HCEC 1CT (cell line): ENCODE results near the gene CTBP2.

Source experiments
- DNase-seq: peaks from one replicate; pipeline ENCODE4 v3.0.0-alpha.2; 2017

CTBP2 gene

DNA sequence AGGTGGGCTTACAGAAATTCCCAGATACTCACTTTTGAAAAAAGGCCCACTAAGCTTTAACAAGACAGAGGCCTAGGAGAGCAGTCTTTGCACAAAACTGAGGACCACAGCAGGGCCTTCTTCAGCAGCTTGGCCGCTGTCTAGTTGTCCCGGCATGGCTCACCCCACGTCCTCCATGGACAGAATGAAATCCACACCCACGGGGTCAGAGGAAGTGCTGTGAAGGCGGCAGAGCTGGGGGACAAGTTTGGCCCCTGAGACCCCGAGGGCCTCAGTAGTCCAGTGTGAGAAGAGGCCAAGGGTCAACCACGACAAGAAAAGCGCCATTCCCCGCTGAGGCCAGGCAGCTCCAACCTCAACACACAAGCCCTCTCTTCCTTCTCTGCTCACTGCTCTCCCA lies 139.5 kb downstream of the CTBP2 start:
- DNase-seq = no peak

DNA sequence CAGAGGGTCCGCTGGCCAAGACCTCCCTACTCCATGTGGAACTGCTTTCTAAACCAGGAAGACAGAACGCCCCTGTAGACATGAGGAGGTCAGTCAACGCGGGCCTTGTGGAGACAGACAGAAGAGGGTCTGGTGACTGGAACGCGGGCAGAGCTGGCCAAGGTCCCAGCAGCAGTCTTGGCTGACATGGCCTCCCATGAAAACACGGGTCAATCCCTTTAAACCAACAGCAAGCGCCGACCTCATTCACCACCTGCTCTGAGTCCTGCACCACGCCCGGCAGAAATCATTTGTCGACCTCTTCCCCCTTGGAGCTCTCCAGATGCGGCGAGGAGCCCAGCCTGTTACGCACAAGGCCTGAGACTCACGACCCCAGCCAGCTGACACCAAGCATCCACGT lies 140.0 kb downstream of the CTBP2 start:
- DNase-seq = no peak

DNA sequence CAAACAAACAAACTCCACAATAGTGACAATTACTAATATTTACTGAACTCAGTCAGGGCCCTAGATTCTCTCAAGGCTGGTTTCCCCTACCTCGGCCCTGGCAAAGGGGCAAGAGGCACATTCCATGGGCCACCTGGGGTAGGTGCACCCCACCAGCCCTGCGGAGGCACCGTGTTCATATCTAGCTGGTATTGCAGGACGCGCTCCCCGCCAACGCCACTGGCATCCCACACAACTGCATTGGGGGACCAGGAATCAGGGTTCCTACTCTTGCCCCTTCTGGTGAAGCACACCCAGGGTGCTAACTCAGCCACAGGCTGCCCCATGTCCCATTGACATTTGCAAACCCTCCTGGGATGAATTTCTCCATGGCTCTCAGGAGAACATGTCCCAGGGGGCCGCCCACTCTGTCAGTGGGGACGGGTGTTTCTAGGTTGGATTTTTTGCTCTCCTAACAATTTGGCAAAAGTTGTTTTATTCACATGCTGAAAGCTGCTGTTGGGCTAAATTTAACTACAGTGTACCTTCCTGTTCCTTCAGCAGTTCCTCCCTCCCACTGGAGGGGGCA lies 141.7 kb downstream of the CTBP2 start:
- DNase-seq = no peak

GRCh38 chr10:125017547-125018298 lies 142.6 kb downstream of the CTBP2 start:
- DNase-seq = no peak

DNA sequence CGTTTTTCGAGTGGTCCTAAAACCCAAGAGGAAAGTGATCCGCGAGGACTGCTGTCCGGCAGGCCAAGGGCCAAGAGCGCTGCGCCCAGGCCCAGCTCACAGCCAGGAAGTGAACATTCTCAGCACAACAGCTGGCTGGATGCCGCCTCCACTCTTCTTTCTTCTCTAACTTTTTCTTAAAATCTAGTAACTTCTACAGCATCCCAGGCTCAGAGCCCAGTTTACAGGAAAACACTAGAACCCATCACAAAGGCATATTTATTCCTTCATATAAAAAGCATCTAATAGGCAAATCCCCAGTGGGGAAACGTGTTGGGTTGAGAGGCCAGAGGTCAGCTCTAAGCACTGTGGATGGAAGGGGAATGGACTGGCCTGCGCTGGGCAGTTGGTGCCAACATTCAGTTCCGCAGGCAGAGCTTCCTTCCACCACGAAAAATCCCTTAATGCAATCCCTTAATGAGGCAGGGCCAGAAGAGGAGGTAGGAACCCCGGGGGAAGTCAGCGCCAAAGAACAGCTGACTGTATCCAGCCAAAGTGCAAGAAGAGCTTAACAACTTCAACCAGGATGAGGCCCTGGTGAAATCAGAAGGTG lies 143.7 kb downstream of the CTBP2 start:
- DNase-seq = no peak

DNA sequence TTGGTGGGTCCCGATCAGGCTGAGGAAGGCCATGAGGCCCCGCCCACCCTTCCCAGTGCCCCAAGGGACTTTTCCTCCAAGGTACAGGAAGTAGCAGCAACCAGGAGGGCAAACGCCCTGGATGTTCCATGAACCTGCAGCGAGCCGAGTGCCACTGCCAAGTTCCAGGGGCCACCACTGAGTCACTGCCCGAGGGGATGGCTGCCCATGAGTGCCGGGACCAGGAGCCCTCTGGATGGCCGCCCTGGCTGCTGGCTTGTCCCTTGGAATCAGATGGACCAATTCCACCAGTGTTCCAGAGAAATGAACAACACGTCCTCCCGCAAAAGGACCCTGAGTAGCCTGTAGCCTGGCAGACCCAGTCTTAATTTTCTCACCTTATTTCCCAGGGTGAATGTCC lies 144.2 kb downstream of the CTBP2 start:
- DNase-seq = no peak

GRCh38 chr10:125015356-125015944 lies 144.9 kb downstream of the CTBP2 start:
- DNase-seq = no peak

GRCh38 chr10:125014836-125015355 lies 145.5 kb downstream of the CTBP2 start:
- no peak for DNase-seq

GRCh38 chr10:125014086-125014830 lies 146.1 kb downstream of the CTBP2 start:
- DNase-seq = no peak

- no peak for DNase-seq
These were observed 146.9 kb downstream of the CTBP2 start for GRCh38 chr10:125013529-125013872.

- no peak for DNase-seq
These were observed 147.4 kb downstream of the CTBP2 start for GRCh38 chr10:125012851-125013528.

DNA sequence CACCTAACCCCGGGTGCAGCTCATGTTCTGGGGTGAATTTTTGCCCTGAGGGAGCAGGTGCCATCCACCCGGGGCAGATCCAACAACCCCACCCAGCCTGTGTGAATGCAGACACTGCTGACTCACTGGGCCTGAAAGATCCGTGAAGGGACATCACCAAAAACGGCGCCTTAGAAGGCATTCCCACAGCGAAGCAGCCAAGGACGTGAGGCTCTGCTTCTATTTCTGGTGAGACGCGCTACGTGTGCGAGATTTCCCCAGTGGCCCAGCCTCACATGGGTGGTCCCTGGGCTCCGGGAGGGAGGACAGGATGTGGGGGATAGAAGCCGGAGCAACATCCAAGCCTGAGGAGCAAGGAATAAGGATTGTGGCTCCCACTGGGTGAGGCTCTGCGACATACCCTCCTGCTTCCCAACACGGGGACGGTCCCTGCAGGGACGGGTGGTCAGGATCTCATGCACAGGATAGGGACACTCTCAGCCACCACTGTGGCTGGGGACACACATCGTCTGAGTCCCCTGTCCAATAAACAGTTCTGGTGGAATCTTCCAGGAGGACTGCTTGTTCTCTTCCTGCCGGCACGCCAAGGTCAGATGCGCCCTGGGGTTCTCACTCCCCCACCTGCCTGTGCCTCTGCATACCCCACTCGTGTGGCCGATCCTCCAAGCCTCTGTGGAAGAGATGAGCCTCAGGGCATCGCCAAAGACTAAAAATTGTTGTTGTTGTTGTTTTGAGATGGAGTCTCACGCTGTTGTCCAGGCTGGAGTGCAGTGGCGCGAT lies 148.2 kb downstream of the CTBP2 start:
- DNase-seq = no peak

DNA sequence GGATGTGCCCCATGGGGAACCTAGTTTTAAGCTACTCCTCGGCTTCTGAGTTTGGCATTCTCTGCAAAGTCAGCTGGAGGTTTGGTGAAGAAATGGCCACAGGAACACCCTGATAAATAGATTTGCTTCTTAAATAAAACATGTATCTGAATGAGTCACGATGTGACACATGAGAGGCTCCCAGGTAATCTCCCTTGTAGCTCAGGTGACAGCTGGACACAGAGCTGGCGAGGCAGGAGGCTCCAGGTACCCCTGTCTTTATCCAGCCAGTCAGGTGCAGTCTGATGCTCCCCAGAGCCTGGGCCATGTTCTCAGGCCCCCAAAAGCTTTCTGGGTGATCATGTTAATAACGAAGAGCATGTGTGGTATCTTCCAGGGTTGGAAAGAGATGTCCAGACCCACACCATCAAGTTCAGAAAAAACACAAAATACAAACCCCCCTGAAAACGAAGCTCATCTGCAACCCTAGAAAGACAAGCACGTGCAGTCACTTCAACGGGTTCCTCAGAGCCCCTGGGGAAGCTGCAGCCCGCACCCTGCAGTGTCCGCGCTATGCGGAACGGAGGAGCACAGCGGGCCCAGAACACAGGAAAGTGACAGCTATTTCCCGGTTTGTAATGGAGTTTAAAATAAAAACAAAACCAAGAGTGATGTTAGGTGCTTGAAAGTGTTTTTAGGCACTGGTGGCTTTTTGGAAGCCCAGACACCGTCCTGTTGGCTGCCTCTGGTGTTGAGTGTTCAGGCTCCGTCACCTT lies 149.0 kb downstream of the CTBP2 start:
- DNase-seq = no peak

- no peak for DNase-seq
These were observed 150.0 kb downstream of the CTBP2 start for GRCh38 chr10:125010362-125010761.

GRCh38 chr10:125009661-125010161 lies 150.7 kb downstream of the CTBP2 start:
- no peak for DNase-seq

DNA sequence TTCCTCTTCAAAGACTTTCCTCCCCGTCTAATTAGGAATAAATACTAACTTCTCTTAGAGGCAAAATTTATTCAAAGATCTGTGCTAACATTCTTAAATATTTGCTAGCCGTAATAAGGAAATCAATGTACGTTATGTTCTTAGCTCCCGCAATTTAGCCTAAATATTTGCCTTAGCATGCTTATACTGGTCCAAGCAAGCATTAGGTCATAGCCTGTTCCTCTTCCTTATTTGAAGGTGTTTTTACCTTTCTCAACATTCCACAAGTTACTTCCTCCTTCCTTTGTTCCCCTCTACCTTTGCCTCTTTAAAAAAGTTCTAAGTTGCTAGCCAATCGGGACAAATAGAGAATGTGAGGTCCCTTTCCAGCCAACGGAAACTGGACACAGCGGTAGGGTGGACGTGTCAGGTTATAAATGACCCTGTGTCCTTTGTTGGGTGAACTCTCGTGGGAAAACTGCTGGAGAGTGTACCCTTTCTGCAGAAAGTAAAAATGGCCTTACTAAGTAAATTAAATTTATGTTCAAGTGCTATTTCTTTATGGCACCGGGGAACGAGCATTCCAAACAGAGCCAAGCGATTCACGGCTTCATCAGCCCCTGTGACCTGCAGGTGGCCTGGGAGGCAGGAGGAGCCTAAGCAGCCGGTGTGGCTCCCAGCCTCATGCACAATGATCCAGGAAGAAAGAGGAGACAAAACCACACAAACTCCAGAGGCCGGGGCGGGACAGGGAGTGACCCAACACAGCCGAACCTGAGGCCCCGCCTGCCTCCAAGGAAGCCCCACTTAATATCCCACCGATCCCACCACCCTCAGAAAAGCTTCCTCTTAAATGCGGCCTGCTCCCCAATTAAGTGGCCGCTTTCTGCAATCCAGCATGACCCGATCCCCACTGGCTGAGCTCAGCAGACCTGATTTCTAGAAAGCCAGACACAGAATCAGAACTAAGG lies 151.4 kb downstream of the CTBP2 start:
- no peak for DNase-seq

DNA sequence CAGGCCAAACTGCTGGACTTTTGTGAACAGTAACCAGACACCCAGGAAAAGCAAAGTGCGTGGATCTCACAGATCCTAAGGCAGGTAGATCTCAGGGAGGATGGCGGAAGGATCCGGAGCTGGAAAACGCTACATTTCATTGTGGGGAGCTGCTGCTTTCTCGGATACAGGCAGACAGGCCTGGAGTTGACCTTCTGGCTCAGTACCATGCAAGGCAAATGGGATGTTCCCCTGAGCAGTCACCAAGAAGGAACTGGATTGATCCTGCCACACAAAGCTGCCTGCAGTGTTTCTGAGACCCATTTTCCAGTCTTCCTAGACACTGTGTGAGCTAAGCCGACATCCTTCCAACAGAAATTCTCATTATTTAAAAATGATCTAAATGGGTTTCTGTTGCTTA lies 152.9 kb downstream of the CTBP2 start:
- no peak for DNase-seq

- DNase-seq = no peak
These were observed 153.4 kb downstream of the CTBP2 start for GRCh38 chr10:125006921-125007426.

DNA sequence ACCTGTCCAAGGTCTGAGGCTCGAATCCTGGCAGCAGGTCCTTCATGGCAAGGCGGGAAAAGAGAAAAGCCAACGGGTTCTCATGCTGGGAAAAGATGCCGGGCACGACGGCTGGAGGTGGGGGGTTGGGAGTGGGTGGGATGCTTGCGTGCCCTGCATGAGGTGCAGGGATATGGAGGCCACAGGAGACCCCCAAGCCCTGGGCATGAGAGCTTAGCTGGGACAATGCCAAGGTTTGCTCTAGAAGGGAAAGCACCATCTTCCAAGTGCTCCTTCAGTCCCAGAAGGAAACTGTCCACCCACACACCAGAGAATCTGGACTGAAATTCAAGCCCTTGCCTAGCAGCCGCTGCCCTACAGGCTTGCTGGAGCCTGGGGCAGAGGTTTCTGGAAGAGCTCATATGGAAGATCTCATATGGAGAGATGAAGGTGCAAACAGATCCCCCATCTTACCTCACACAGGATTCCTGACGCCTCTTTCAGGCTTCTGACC lies 154.1 kb downstream of the CTBP2 start:
- DNase-seq = no peak
